H1 (cell line): ENCODE measurements around the gene SCARB1. TPM values are rescaled to one million over a fixed set of nuclear protein-coding genes. Genes with fewer than 3 reads are reported as not detected.

Experiments used
- CTCF ChIA-PET: fragments of 300-600 bp; sonication (Branson Sonifier 250); formaldehyde crosslinking; loops from one replicate; lab custom pipeline; 2021; ENCODE audit not compliant: partially characterized antibody; lab: Charles Lee
- POLR2A ChIA-PET: fragments of 300-600 bp; sonication (Branson Sonifier 250); formaldehyde crosslinking; loops from one replicate; lab custom pipeline; 2021; ENCODE audit warnings: inconsistent platforms; ENCODE audit not compliant: partially characterized antibody; lab: Charles Lee
- DNase-seq, 2 experiments: peaks; one replicate each; pipeline versions ENCODE4 v3.0.0 to v3.0.0-alpha.2; 2010 to 2022; ENCODE audit warnings: low spot score in 2 of 2, low read depth in 1 of 2, mixed read lengths in 1 of 2
- FAIRE-seq: peaks from 2 replicates; lab custom pipeline; 2011; peaks lifted over from hg19 to GRCh38; lab: Jason Lieb, UNC
- H2AFZ ChIP-seq: 2 replicates; pipeline ENCODE4 v1.8.1; 2012; ENCODE audit warnings: low read length, inconsistent platforms
- H2AK5ac ChIP-seq: 2 replicates; pipeline ENCODE4 v1.6.1; 2013; ENCODE audit warnings: low read depth, low read length
- H2BK120ac ChIP-seq: replicated peaks from 2 replicates; pipeline ENCODE3; 2013; ENCODE audit warnings: low read depth, low read length, inconsistent platforms
- H2BK12ac ChIP-seq: 2 replicates; pipeline ENCODE4 v1.6.1; 2013; ENCODE audit warnings: low read depth, low read length
- H2BK15ac ChIP-seq: 2 replicates; pipeline ENCODE4 v1.6.1; 2013; ENCODE audit warnings: low read length
- H2BK20ac ChIP-seq: 2 replicates; pipeline ENCODE4 v1.6.1; 2013; ENCODE audit warnings: low read length
- H2BK5ac ChIP-seq: 2 replicates; pipeline ENCODE4 v1.6.1; 2013; ENCODE audit warnings: low read depth, low read length
- H3K14ac ChIP-seq: 2 replicates; pipeline ENCODE4 v1.6.1; 2013; ENCODE audit warnings: inconsistent platforms; ENCODE audit not compliant: insufficient read length
- H3K18ac ChIP-seq: 2 replicates; pipeline ENCODE4 v1.6.1; 2013; ENCODE audit warnings: low read length; ENCODE audit errors: extremely low read depth
- H3K23ac ChIP-seq: 2 replicates; pipeline ENCODE4 v1.6.1; 2013; ENCODE audit warnings: inconsistent platforms; ENCODE audit not compliant: insufficient read length
- H3K23me2 ChIP-seq: 2 replicates; pipeline ENCODE4 v1.6.1; 2013; ENCODE audit warnings: low read depth, low read length
- H3K27ac ChIP-seq: 2 replicates; pipeline ENCODE4 v1.6.1; 2011; ENCODE audit warnings: low read depth, low read length, inconsistent platforms
- H3K27me3 ChIP-seq, 4 experiments: replicated peaks in 1 of 4; 1 replicate in 1 of 4; 2 replicates in 3 of 4; pipeline versions ENCODE4 v1.6.1 to v1.8.1; 2011 to 2013; ENCODE audit warnings: low read length in 3 of 4, mild to moderate bottlenecking in 3 of 4, inconsistent platforms in 2 of 4, mixed read lengths in 2 of 4, moderate library complexity in 1 of 4; ENCODE audit not compliant: control insufficient read depth in 3 of 4, insufficient read depth in 3 of 4; ENCODE audit errors: extremely low read depth in 1 of 4
- H3K36me3 ChIP-seq, 4 experiments: 2 replicates each; pipeline versions ENCODE4 v1.6.1 to v1.8.1; 2011 to 2013; ENCODE audit warnings: mild to moderate bottlenecking in 4 of 4, low read length in 3 of 4, moderate library complexity in 2 of 4, control low read depth in 1 of 4, inconsistent platforms in 1 of 4; ENCODE audit not compliant: insufficient read depth in 4 of 4, control insufficient read depth in 2 of 4
- H3K4ac ChIP-seq: replicated peaks from 2 replicates; pipeline ENCODE3; 2013; ENCODE audit warnings: low read length, low read depth, mixed read lengths, inconsistent platforms; ENCODE audit not compliant: insufficient read length
- H3K4me1 ChIP-seq, 4 experiments: replicated peaks in 1 of 4; 1 replicate in 1 of 4; 2 replicates in 3 of 4; pipeline versions ENCODE4 v1.6.1 to v1.8.1; 2011 to 2013; ENCODE audit warnings: low read length in 3 of 4, inconsistent platforms in 2 of 4, mixed read lengths in 1 of 4; ENCODE audit not compliant: insufficient read depth in 4 of 4, control insufficient read depth in 3 of 4
- H3K4me2 ChIP-seq, 2 experiments: 2 replicates each; pipeline versions ENCODE4 v1.6.1 to v1.8.1; 2011 to 2013; ENCODE audit warnings: low read depth in 2 of 2, low read length in 2 of 2, control low read depth in 1 of 2, inconsistent platforms in 1 of 2, mild to moderate bottlenecking in 1 of 2; ENCODE audit not compliant: insufficient read depth in 1 of 2
- H3K4me3 ChIP-seq, 4 experiments: fragments of 200-600, 300-600 bp in 1 of 4; sonication (generic), shearing (Covaris generic), sonication (Bioruptor Twin) in 1 of 4; 2 replicates each; pipeline versions ENCODE4 v1.5.1 to v1.8.1; 2011 to 2016; ENCODE audit warnings: low read length in 4 of 4, low read depth in 3 of 4, control low read depth in 2 of 4, inconsistent platforms in 2 of 4, mild to moderate bottlenecking in 2 of 4, mixed read lengths in 1 of 4, moderate library complexity in 1 of 4; ENCODE audit not compliant: insufficient read depth in 2 of 4; ENCODE audit errors: extremely low read depth in 1 of 4
- H3K56ac ChIP-seq: replicated peaks from 2 replicates; pipeline ENCODE3; 2013; ENCODE audit warnings: low read depth, mild to moderate bottlenecking, mixed read lengths, low read length, inconsistent platforms; ENCODE audit not compliant: insufficient read length
- H3K79me1 ChIP-seq: 2 replicates; pipeline ENCODE4 v1.6.1; 2013; ENCODE audit warnings: low read depth, low read length, control low read depth
- H3K79me2 ChIP-seq, 2 experiments: 2 replicates each; pipeline versions ENCODE4 v1.6.1 to v1.8.1; 2012 to 2013; ENCODE audit warnings: low read length in 2 of 2, mild to moderate bottlenecking in 2 of 2, inconsistent platforms in 1 of 2; ENCODE audit not compliant: insufficient read depth in 2 of 2, control insufficient read depth in 1 of 2
- H3K9ac ChIP-seq, 4 experiments: replicated peaks in 1 of 4; 1 replicate in 1 of 4; 2 replicates in 3 of 4; pipeline versions ENCODE4 v1.6.1 to v1.8.1; 2011 to 2013; ENCODE audit warnings: low read depth in 3 of 4, low read length in 3 of 4, control low read depth in 2 of 4, mild to moderate bottlenecking in 2 of 4, moderate library complexity in 2 of 4, inconsistent platforms in 1 of 4; ENCODE audit errors: extremely low read depth in 1 of 4
- H3K9me3 ChIP-seq, 2 experiments: 2 replicates each; pipeline versions ENCODE4 v1.6.1 to v1.8.1; 2012 to 2013; ENCODE audit warnings: mild to moderate bottlenecking in 2 of 2, moderate library complexity in 2 of 2, control low read depth in 1 of 2, inconsistent platforms in 1 of 2, low read depth in 1 of 2, low read length in 1 of 2, mixed read lengths in 1 of 2; ENCODE audit not compliant: insufficient read depth in 2 of 2
- H4K20me1 ChIP-seq, 2 experiments: replicated peaks in 1 of 2; 2 replicates each; pipeline versions ENCODE3 to v1.8.1; 2011 to 2013; ENCODE audit warnings: inconsistent platforms in 2 of 2, low read length in 2 of 2, mild to moderate bottlenecking in 1 of 2; ENCODE audit not compliant: insufficient read depth in 2 of 2, control insufficient read depth in 1 of 2
- H4K5ac ChIP-seq: 2 replicates; pipeline ENCODE4 v1.6.1; 2013; ENCODE audit warnings: low read length, low read depth, mixed read lengths, inconsistent platforms; ENCODE audit not compliant: insufficient read length
- H4K8ac ChIP-seq: 2 replicates; pipeline ENCODE4 v1.8.0; 2013; ENCODE audit warnings: mild to moderate bottlenecking, moderate library complexity, low read length, inconsistent platforms; ENCODE audit not compliant: insufficient read depth; ENCODE audit errors: extremely low read depth
- H4K91ac ChIP-seq: replicated peaks from 2 replicates; pipeline ENCODE3; 2013; ENCODE audit warnings: low read length, mixed read lengths, inconsistent platforms; ENCODE audit not compliant: insufficient read length
- BRCA1 ChIP-seq: IDR thresholded peaks from 2 replicates; pipeline ENCODE4 v1.6.1; 2012; ENCODE audit warnings: low read depth, low read length, improper control_type of control experiment
- CHD2 ChIP-seq: IDR thresholded peaks from 2 replicates; pipeline ENCODE4 v1.6.1; 2012; ENCODE audit warnings: low read length, improper control_type of control experiment
- CTBP2 ChIP-seq: IDR thresholded peaks from 2 replicates; pipeline ENCODE4 v1.7.0; 2011; ENCODE audit warnings: borderline replicate concordance, mild to moderate bottlenecking, moderate library complexity, mixed read lengths, low read length; ENCODE audit not compliant: insufficient read depth, insufficient read length
- EGR1 ChIP-seq: IDR thresholded peaks from 2 replicates; pipeline ENCODE4 v1.6.1; 2011; ENCODE audit warnings: low read depth, low read length, borderline replicate concordance
- EP300 ChIP-seq, 2 experiments: IDR thresholded peaks; 1 replicate in 1 of 2; 2 replicates in 1 of 2; pipeline ENCODE4 v1.6.1; 2011 to 2012; ENCODE audit warnings: low read depth in 2 of 2, low read length in 2 of 2, mild to moderate bottlenecking in 2 of 2, borderline replicate concordance in 1 of 2, inconsistent platforms in 1 of 2, moderate library complexity in 1 of 2
- FOSL1 ChIP-seq: IDR thresholded peaks from 2 replicates; pipeline ENCODE4 v1.6.1; 2011; ENCODE audit warnings: mild to moderate bottlenecking, low read depth, low read length, moderate library complexity; ENCODE audit not compliant: insufficient read depth
- NRF1 ChIP-seq: IDR thresholded peaks from 2 replicates; pipeline ENCODE4 v1.6.1; 2011; ENCODE audit warnings: mild to moderate bottlenecking, low read depth, low read length, improper control_type of control experiment
- RFX5 ChIP-seq: IDR thresholded peaks from 2 replicates; pipeline ENCODE4 v1.6.1; 2011; ENCODE audit warnings: low read depth, low read length, improper control_type of control experiment, borderline replicate concordance
- SAP30 ChIP-seq: fragments of 300-600 bp; sonication (generic); IDR thresholded peaks from 2 replicates; pipeline ENCODE4 v1.7.1; 2012; ENCODE audit warnings: low read length, moderate library complexity, mild to moderate bottlenecking, inconsistent platforms; ENCODE audit not compliant: insufficient read depth, insufficient replicate concordance
- SRF ChIP-seq: IDR thresholded peaks from 2 replicates; pipeline ENCODE4 v1.6.1; 2011; ENCODE audit warnings: mild to moderate bottlenecking, low read depth, low read length, moderate library complexity
- SUZ12 ChIP-seq: fragments of 200-600 bp; sonication (generic); IDR thresholded peaks from 2 replicates; pipeline ENCODE4 v1.6.1; 2012; ENCODE audit warnings: mild to moderate bottlenecking, inconsistent platforms, low read length, moderate library complexity, mixed read lengths
- ZNF274 ChIP-seq: IDR thresholded peaks from 2 replicates; pipeline ENCODE4 v1.7.0; 2012; ENCODE audit warnings: low read length, borderline replicate concordance; ENCODE audit errors: extremely low read depth
- WGBS, 2 experiments: shearing (Covaris generic) in 1 of 2; methylation state at CpG; one replicate each; pipeline versions ENCODE4 v1.1.6 to v1.1.7; 2013 to 2015; ENCODE audit warnings: low lambda C conversion rate in 2 of 2, mixed read lengths in 2 of 2, inconsistent platforms in 1 of 2, low coverage in 1 of 2, missing lambda C conversion rate in 1 of 2; ENCODE audit not compliant: insufficient replicate concordance in 2 of 2, insufficient coverage in 1 of 2, insufficient read length in 1 of 2; ENCODE audit errors: extremely low coverage in 1 of 2, missing lambda C conversion rate in 1 of 2; 5-methylcytosine and 5-hydroxymethylcytosine counted together
- polyA plus RNA-seq, 7 experiments: library from polyadenylated mRNA; depleted of rRNA in 3 of 7; stranded (reverse) in 5 of 7; unstranded in 2 of 7; fragments of >200 nt in 5 of 7; fragments of 200-250 nt in 2 of 7; gene quantifications; 1 replicate in 5 of 7; 2 replicates in 1 of 7; 4 replicates in 1 of 7; pipeline versions ENCODE4 v1.2.1 to v1.2.3, GENCODE V29; 2011 to 2013; ENCODE audit warnings: missing spikeins in 2 of 7, mixed read lengths in 2 of 7
- total RNA-seq: library from RNA; stranded (reverse); fragmentation: NEBNext Ultra II Directional; extraction: Animal tissue kit (Norgen Biotek cat#: 25700); gene quantifications from 2 replicates; pipeline ENCODE4 v1.2.1, GENCODE V29; 2021

Gene SCARB1
- total and polyA plus RNA-seq, 2 of the 8 experiments (the other 6 are each of a cell fraction or from before 2014, with no cell fraction given), result 45.3 to 57.1 TPM

- FAIRE-seq (no peak), DNase-seq (no peak)
- H3K9me3 ChIP-seq, result peaks cover 0 to 2% of the 10 kb centered on the region in 2 experiments; a peak in 1 of 4 replicates
- no peak overlapping the region for H2AFZ ChIP-seq
- H2AK5ac ChIP-seq, result peak overlapping the region; percentile 58; the same call in 1 of the 2 replicates
- ChIA-PET POLR2A (no interaction called here), CTCF (interaction anchor here (0.6 to 10.9 kb wide), 30 partner anchors 10 to 310 kb away, joined by 3 to 146 read pairs (median 3); no protein-coding TSS in a partner anchor)
- no peak overlapping the region for H3K27ac ChIP-seq
- no peaks in the 10 kb centered on the region for H3K79me1 ChIP-seq
- H3K23me2 ChIP-seq, result no peaks in the 10 kb centered on the region
- no peak overlapping the region for H2BK12ac ChIP-seq
- H2BK5ac ChIP-seq, result no peak overlapping the region
- no peak overlapping the region for H3K4ac ChIP-seq
- H3K4me3 ChIP-seq, result no peak overlapping the region
- peaks cover 0 to 2% (median 0%) of the 10 kb centered on the region in 4 experiments; a peak in 1 of 7 replicates for H3K27me3 ChIP-seq
- H3K79me2 ChIP-seq, result no peaks in the 10 kb centered on the region
- H2BK120ac ChIP-seq, result no peak overlapping the region
- no peak overlapping the region for H2BK15ac ChIP-seq
- H4K20me1 ChIP-seq, result no peaks in the 10 kb centered on the region
- H4K91ac ChIP-seq, result no peak overlapping the region
- WGBS, 2 experiments, result 90% methylated on average over 14 of the region's 14 CpGs; no CpG with 5 or more reads in 1 of the 2 experiments
- H3K56ac ChIP-seq, result no peak overlapping the region
- peaks cover 0 to 15% (median 9%) of the 10 kb centered on the region in 4 experiments; a peak in 6 of 7 replicates for H3K4me1 ChIP-seq
- H3K18ac ChIP-seq, result no peak overlapping the region
- H4K8ac ChIP-seq, result no peak overlapping the region
- H3K23ac ChIP-seq, result no peak overlapping the region
- H3K4me2 ChIP-seq, result no peak overlapping the region
- no peaks in the 10 kb centered on the region for H3K36me3 ChIP-seq
- no peak overlapping the region for H4K5ac ChIP-seq
- H3K14ac ChIP-seq, result no peak overlapping the region
- no peak overlapping the region for H2BK20ac ChIP-seq
- no peak overlapping the region for H3K9ac ChIP-seq
- no peak for TF ChIP-seq CTBP2
- TF ChIP-seq RFX5, result no peak
- TF ChIP-seq SRF, result no peak
- TF ChIP-seq ZNF274, result no peak
- TF ChIP-seq SUZ12, result no peak
- TF ChIP-seq SAP30, result no peak
- TF ChIP-seq CHD2, result no peak
- TF ChIP-seq EP300 (IDR thresholded peaks at IDR 0.05; ENCODE audit: borderline replicate concordance in 1 of 2, low read depth in 2 of 2, low read length in 2 of 2), result no peak
- no peak for TF ChIP-seq NRF1
- TF ChIP-seq FOSL1, result no peak
- TF ChIP-seq EGR1, result no peak
- no peak for TF ChIP-seq BRCA1
These were observed 111.9 kb downstream of the SCARB1 start for GRCh38 chr12:124751654-124752355.
